Measurements from ENCODE around the gene UBR4.

The UBR4 gene

DNA sequence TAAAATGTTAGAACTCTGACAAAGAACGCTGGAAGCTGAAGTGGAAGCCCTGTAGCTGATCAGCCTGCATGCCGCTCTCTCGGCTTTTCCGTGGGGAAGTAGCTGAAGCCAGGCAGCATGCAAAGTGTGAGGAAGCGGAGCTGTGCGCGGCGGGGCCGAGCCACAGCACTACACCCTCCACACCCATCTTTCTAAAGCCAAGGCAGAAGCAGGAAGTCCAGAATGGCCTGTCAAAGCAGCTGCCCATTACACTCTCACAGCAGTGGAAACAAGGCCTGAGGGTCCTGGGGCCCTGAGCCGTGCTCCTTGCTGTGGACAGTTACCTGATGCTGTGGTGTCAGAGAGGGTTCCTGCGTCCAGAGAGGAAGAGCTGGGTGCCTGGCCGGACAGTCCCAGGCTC lies 69.6 kb downstream of the UBR4 start:
- H3K4me3 ChIP-seq (ENCODE audit: low read length), result no peak overlapping the region
- DNase-seq (ENCODE audit: low read depth), result no peak
- no peak for TF ChIP-seq CTCF (conservative IDR thresholded peaks at IDR 0.05; ENCODE audit: low read depth, low read length)

GRCh38 chr1:19139711-19140110 lies 70.4 kb downstream of the UBR4 start:
- no peak for TF ChIP-seq CTCF (conservative IDR thresholded peaks at IDR 0.05; ENCODE audit: low read depth, low read length)

GRCh38 chr1:19138958-19139581 lies 71.0 kb downstream of the UBR4 start:
- DNase-seq (ENCODE audit: low read depth), result no peak
- no peak overlapping the region for H3K4me3 ChIP-seq (ENCODE audit: low read length)
- no peak for TF ChIP-seq CTCF (conservative IDR thresholded peaks at IDR 0.05; ENCODE audit: low read depth, low read length)

More at GRCh38 chr1:19139711-19140110, 70.4 kb downstream of the UBR4 start:
- H3K4me3 ChIP-seq (ENCODE audit: low read length), result no peak overlapping the region
- no peak for DNase-seq (ENCODE audit: low read depth)

DNA sequence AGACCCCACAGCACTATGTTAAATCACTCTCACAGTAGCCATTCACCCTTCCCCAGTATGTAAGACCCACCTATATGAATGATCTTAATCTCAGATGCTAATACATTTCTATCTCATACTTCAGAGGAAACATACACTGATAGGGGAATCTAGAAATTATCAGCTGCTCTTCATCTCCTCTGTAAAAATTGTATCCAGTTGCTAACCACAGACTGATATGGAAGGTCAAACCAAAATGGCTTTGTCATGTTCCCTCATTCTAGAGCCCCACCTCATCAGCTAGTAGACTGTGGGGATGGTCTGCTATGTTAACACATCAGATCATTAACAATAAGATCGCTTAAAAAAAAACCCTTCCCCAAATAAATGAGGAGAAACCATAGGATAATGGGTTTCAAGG lies 71.7 kb downstream of the UBR4 start:
- TF ChIP-seq CTCF (conservative IDR thresholded peaks at IDR 0.05; ENCODE audit: low read depth, low read length), result no peak

DNA sequence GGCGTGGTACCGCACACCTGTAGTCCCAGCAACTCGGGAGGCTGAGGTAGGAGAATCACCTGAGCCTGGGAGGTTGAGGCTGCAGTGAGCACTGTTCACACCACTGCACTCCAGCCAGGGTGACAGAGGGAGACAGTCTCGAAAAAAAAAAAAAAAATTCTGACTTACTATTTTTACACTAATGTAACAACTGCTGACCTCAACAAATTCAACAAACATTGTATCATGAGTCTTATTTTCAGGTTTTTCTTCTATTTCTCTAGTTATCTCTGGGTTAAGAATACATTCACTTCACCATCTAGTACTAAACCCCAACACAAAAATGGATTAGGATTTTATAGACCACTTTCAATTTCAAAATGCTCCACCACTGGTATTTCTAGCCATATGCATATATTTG lies 72.9 kb downstream of the UBR4 start:
- H3K4me3 ChIP-seq (ENCODE audit: low read length), result no peak overlapping the region
- DNase-seq (ENCODE audit: low read depth), result no peak
- TF ChIP-seq CTCF (conservative IDR thresholded peaks at IDR 0.05; ENCODE audit: low read depth, low read length), result no peak

More for the DNA sequence above, 71.7 kb downstream of the UBR4 start:
- no peak overlapping the region for H3K4me3 ChIP-seq (ENCODE audit: low read length)
- no peak for DNase-seq (ENCODE audit: low read depth)

DNA sequence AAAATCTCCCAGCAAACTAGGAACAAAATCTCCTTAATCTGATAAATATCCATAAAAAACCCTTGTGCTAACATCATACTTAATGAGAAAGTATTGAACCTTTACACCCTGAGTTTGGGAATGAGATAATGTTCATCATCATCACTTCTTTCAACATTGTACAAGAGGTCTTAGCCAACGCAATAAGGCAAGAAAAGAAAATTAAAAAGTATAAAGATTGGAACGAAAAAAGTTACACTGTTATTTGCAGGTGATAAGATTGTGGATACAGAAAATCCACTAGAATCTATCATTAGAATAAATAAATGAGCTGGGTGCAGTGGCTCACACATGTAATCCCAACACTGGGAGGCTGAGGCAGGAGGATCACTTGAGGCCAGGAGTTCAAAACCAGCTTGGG lies 76.7 kb downstream of the UBR4 start:
- no peak for DNase-seq (ENCODE audit: low read depth)
- no peak overlapping the region for H3K4me3 ChIP-seq (ENCODE audit: low read length)
- no peak for TF ChIP-seq CTCF (conservative IDR thresholded peaks at IDR 0.05; ENCODE audit: low read depth, low read length)

DNA sequence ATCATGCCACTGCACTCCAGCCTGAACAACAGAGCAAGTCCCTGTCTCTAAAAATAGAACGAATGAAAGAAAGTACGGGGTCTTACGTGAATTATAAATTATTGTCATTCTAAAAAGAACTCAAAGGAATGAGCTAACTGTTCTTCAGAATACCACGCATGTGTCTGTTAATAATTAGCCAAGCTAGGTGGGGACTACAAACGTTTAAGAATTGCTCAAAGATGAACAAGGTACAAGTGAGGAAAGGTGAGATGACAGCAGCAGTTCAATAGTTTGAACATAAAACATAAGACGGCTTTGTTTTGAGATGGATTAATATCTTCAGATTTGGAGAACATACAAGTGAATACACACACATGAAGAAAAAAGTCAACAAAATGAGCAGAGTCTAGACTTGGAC lies 79.6 kb downstream of the UBR4 start:
- no peak for DNase-seq (ENCODE audit: low read depth)
- no peak for TF ChIP-seq CTCF (conservative IDR thresholded peaks at IDR 0.05; ENCODE audit: low read depth, low read length)
- H3K4me3 ChIP-seq (ENCODE audit: low read length), result no peak overlapping the region

Data from retinal pigment epithelial cell (primary cell).